Endometrium (tissue), 2 donors: Measurements from ENCODE around the gene COA4.
"Not testable (repeated sequence)": the region's sequence is repeated elsewhere in the genome, so short reads cannot be mapped to it uniquely, and the experiment has no call there.

Experiments used
- FAIRE-seq: peaks from 2 replicates; lab custom pipeline; 2012; peaks lifted over from hg19 to GRCh38; lab: Jason Lieb, UNC
- donor health status: control.
- donor health status: control.

Gene COA4

GRCh38 chr11:73876424-73877310, at the start of gene COA4, which contains the start of gene PAAF1:
Gene COA4, minus strand, starts transcription at chr11:73876846. Its CDS starts 3,468 bp downstream, at chr11:73873378.
Gene PAAF1, plus strand, starts transcription at chr11:73876999. Its CDS starts 23 bp downstream, at chr11:73877022.
- peak; percentile 59 for FAIRE-seq

- FAIRE-seq = no peak
Observed at GRCh38 chr11:73921180-73921579, 44.5 kb upstream of the COA4 start.

GRCh38 chr11:73916435-73916834, 39.8 kb upstream of the COA4 start:
- no peak for FAIRE-seq

GRCh38 chr11:73914284-73914683, 37.6 kb upstream of the COA4 start:
- FAIRE-seq = no peak

GRCh38 chr11:73913472-73913871, 36.8 kb upstream of the COA4 start:
- no peak for FAIRE-seq

GRCh38 chr11:73912026-73912425, 35.4 kb upstream of the COA4 start:
- no peak for FAIRE-seq

- no peak for FAIRE-seq
Observed at GRCh38 chr11:73907191-73907590, 30.5 kb upstream of the COA4 start.

- no peak for FAIRE-seq
Observed at GRCh38 chr11:73902303-73902702, 25.7 kb upstream of the COA4 start.

GRCh38 chr11:73894725-73895335, 18.2 kb upstream of the COA4 start:
- no peak for FAIRE-seq

- no peak for FAIRE-seq
Observed at GRCh38 chr11:73893041-73893440, 16.4 kb upstream of the COA4 start.

- no peak for FAIRE-seq
Observed at GRCh38 chr11:73889536-73889935, 12.9 kb upstream of the COA4 start.

GRCh38 chr11:73889019-73889418, 12.4 kb upstream of the COA4 start:
- FAIRE-seq = no peak

- no peak for FAIRE-seq
Observed at GRCh38 chr11:73888244-73888643, 11.6 kb upstream of the COA4 start.

GRCh38 chr11:73883856-73884255, 7.2 kb upstream of the COA4 start:
- FAIRE-seq = no peak

GRCh38 chr11:73880449-73880848, 3.8 kb upstream of the COA4 start:
- not testable (repeated sequence) for FAIRE-seq

GRCh38 chr11:73878771-73879170, 2.1 kb upstream of the COA4 start:
- no peak for FAIRE-seq

- no peak for FAIRE-seq
Observed at GRCh38 chr11:73875840-73876239, 806 bp downstream of the COA4 start.

GRCh38 chr11:73875380-73875779, 1.3 kb downstream of the COA4 start:
- no peak for FAIRE-seq

GRCh38 chr11:73872749-73873357, 3.8 kb downstream of the COA4 start:
- no peak for FAIRE-seq

- FAIRE-seq = no peak
Observed at GRCh38 chr11:73870261-73870660, 6.4 kb downstream of the COA4 start.

- no peak for FAIRE-seq
Observed at GRCh38 chr11:73869332-73869949, 7.2 kb downstream of the COA4 start.

- no peak for FAIRE-seq
Observed at GRCh38 chr11:73866586-73866996, 10.1 kb downstream of the COA4 start.
